ENCODE measurements around the gene ZIC5.
"Not testable (repeated sequence)": the region's sequence is repeated elsewhere in the genome, so short reads cannot be mapped to it uniquely, and the experiment has no call there.

ZIC5 gene

GRCh38 chr13:99949679-99950413, 21.7 kb downstream of the ZIC5 start:
- Histone ChIP-seq H3K27me3 (peaks cover 75% of the 10 kb centered on the region), H3K4me3 (ENCODE audit: low read depth, low read length) (no peak overlapping the region), H3K36me3 (no peaks in the 10 kb centered on the region), H3K9me3 (no peaks in the 10 kb centered on the region), H3K4me1 (no peaks in the 10 kb centered on the region)
- DNase-seq: no peak
- TF ChIP-seq, protein P1, sequence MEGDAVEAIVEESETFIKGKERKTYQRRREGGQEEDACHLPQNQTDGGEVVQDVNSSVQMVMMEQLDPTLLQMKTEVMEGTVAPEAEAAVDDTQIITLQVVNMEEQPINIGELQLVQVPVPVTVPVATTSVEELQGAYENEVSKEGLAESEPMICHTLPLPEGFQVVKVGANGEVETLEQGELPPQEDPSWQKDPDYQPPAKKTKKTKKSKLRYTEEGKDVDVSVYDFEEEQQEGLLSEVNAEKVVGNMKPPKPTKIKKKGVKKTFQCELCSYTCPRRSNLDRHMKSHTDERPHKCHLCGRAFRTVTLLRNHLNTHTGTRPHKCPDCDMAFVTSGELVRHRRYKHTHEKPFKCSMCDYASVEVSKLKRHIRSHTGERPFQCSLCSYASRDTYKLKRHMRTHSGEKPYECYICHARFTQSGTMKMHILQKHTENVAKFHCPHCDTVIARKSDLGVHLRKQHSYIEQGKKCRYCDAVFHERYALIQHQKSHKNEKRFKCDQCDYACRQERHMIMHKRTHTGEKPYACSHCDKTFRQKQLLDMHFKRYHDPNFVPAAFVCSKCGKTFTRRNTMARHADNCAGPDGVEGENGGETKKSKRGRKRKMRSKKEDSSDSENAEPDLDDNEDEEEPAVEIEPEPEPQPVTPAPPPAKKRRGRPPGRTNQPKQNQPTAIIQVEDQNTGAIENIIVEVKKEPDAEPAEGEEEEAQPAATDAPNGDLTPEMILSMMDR (IDR thresholded peaks at IDR 0.05; ENCODE audit: low read depth, low read length): no peak

DNA sequence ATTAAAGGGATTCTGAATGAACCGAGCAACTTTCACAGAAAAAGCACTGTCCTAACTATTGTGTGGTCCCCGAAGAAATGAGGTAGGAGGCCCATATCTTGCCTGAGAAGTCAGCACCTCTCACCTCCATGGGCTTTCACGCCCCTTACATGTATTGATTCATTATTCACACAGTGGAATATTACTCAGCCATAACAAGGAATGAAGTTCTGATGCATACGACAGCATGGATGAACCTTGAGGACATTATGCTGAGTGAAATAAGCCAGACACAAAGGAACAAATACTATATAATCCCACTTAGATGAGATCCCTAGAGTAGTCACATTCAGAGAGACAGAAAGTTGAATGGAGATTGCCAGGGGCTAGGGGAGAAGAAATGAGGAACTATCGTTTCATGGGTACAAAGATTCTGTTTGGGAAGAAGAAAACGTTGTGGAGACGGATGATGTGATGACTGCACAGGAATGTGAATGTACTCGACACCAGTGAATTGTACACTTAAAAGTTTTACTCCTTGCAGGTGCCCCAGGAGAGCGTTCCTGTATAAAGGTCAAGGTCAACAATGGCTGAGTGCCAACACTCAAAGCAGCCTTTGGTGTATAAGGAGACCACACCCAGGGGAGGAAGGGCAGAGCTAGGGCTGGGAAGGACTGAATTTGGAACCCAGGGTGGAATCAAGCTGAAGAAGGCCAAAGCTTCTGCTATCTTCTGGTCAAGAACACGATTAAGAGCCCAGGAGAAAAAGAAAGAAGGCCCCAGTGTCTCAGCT, 22.5 kb downstream of the ZIC5 start:
- no peaks in the 10 kb centered on the region for H3K9me3 ChIP-seq
- H3K4me3 ChIP-seq (ENCODE audit: low read depth, low read length): no peak overlapping the region
- TF ChIP-seq, protein P1 (IDR thresholded peaks at IDR 0.05; ENCODE audit: low read depth, low read length): no peak
- DNase-seq: no peak
- H3K4me1 ChIP-seq: no peaks in the 10 kb centered on the region
- H3K36me3 ChIP-seq: no peaks in the 10 kb centered on the region
- peaks cover 73% of the 10 kb centered on the region for H3K27me3 ChIP-seq

DNA sequence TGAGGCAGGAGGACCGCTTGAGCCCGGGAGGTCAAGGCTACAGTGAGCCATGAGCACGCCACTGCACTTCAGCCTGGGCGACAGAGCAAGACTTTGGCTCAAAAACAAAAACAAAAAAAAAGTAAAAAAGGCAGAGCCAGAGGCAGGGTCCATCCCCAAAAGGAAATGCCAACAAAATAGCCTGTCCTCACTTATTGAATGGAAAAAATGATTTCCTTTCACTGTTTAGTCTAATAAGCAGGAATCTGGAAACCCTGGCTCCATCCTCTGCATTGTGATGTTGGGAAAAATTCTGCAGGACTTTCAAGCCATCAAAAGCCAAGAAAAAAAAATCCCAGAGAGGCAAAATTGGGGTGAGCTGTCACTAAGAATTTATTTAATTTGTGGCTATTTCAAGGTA, 23.2 kb downstream of the ZIC5 start:
- DNase-seq: no peak
- H3K27me3 ChIP-seq: peaks cover 67% of the 10 kb centered on the region
- no peaks in the 10 kb centered on the region for H3K9me3 ChIP-seq
- no peak overlapping the region for H3K4me3 ChIP-seq (ENCODE audit: low read depth, low read length)
- H3K4me1 ChIP-seq: no peaks in the 10 kb centered on the region
- no peaks in the 10 kb centered on the region for H3K36me3 ChIP-seq
- TF ChIP-seq, protein P1 (IDR thresholded peaks at IDR 0.05; ENCODE audit: low read depth, low read length): no peak

GRCh38 chr13:99947666-99948065, 23.9 kb downstream of the ZIC5 start:
- H3K36me3 ChIP-seq: no peaks in the 10 kb centered on the region
- no peak for DNase-seq
- TF ChIP-seq, protein P1 (IDR thresholded peaks at IDR 0.05; ENCODE audit: low read depth, low read length): no peak
- H3K4me3 ChIP-seq (ENCODE audit: low read depth, low read length): no peak overlapping the region
- no peaks in the 10 kb centered on the region for H3K4me1 ChIP-seq
- H3K27me3 ChIP-seq: peaks cover 59% of the 10 kb centered on the region
- no peaks in the 10 kb centered on the region for H3K9me3 ChIP-seq

DNA sequence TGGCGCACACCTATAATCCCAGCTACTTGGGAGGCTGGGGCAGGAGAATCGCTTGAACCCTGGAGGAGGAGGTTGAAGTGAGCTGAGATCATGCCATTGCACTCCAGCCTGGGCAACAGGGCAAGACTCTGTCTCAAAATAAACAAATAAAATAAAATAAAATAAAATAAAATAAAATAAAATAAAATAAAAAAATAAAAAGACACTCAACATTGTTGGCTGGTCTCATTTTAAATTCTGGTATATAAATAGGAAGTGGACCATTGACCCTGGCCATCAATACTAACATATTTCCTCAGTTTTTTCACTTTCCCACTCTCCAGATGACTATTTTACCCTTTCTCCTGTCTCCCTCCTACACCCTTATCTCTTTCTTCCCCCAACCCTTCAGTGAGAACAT, 26.1 kb downstream of the ZIC5 start:
- H3K27me3 ChIP-seq: peaks cover 46% of the 10 kb centered on the region
- DNase-seq; H3K36me3 ChIP-seq; H3K9me3 ChIP-seq; H3K4me3 ChIP-seq (ENCODE audit: low read depth, low read length); H3K4me1 ChIP-seq: not testable (repeated sequence)

- H3K4me1 ChIP-seq: no peaks in the 10 kb centered on the region
- DNase-seq: no peak
- peaks cover 40% of the 10 kb centered on the region for H3K27me3 ChIP-seq
- H3K9me3 ChIP-seq: no peaks in the 10 kb centered on the region
- TF ChIP-seq, protein P1 (IDR thresholded peaks at IDR 0.05; ENCODE audit: low read depth, low read length): no peak
- no peaks in the 10 kb centered on the region for H3K36me3 ChIP-seq
- no peak overlapping the region for H3K4me3 ChIP-seq (ENCODE audit: low read depth, low read length)
Observed at GRCh38 chr13:99944606-99945005, 27.0 kb downstream of the ZIC5 start.
